IPS-NIHi7 (cell line): ENCODE results near the gene NOTCH4.
"Not testable (repeated sequence)": the region's sequence is repeated elsewhere in the genome, so short reads cannot be mapped to it uniquely, and the experiment has no call there.

Source experiments
- DNase-seq: peaks from one replicate; pipeline ENCODE4 v3.0.0; 2012; ENCODE audit warnings: mixed read lengths; ENCODE audit errors: extremely low spot score

Gene NOTCH4

DNA sequence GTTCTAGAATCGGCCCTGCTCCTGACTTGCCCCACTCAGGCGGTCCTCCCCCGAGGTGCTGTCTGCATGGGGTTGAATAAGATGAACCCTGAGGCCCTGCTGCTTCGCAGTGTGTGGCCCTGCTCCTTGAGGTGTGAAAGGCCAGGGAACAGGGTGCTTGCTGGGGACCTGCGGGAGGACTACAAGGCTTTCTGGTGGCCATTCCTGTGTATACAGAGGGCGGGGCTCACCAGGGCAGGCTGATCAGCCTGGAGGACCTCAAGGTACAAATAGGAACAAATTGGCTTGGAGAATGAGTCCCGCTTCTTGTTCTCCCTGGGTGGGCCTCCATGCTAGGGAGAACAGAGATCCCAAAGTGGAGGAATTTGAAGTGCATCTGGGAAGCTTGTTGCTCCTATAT, 5.7 kb downstream of the NOTCH4 start:
- no peak for DNase-seq

DNA sequence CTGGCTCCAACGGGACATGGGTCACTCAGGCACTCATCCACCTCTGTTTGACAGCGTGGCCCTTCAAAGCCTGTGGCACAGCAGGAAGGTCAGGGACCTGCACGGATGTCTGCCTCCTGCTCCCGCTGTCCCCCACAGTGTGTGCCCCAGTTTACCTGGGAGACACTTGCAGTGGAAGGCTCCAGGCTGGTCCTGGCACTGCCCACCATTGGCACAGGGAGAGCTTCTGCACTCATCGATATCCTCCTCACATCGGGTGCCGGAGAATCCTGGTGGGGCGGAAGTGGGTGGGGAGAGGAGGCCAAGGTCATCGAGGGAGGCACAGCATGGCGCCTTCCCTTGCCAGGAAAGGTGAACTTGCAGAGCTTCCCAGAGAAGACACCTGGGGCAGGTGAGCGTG, 6.9 kb downstream of the NOTCH4 start:
- no peak for DNase-seq

DNA sequence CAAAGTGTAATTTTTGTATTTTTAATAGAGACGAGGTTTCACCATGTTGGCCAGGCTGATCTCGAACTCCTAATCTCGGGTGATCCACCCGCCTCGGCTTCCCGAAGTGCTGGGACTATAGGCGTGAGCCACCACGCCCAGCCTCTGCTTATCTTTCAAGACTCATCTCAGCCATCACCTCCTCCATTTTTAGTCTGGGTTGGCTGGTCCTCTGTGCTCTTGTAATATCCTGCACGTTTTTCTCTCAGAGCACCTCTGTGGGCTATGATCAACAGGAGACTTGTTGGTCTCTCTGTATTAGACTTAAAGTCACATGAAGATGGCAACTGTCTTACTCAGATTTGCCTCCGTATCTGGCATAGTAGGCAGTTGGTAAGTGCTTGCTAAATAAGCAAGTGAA, 7.6 kb downstream of the NOTCH4 start:
- DNase-seq = no peak

DNA sequence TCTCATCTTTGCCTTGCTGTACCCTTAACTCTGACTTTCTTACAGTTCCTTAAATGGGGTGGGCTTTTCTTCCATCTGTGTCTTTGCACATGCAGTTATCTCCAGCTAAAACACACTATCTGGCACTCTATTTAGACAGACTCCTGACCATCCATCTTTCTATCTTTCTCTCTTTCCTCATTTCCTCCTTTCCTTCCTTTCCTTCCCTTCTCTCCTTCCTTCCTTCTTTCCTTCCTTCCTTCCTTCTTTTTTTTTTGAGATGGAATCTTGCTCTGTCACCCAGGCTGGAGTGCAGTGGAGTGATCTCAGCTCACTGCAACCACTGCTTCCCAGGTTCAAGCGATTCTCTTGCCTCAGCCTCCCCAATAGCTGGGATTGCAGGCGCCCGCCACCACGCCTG, 8.2 kb downstream of the NOTCH4 start:
- DNase-seq = no peak

DNA sequence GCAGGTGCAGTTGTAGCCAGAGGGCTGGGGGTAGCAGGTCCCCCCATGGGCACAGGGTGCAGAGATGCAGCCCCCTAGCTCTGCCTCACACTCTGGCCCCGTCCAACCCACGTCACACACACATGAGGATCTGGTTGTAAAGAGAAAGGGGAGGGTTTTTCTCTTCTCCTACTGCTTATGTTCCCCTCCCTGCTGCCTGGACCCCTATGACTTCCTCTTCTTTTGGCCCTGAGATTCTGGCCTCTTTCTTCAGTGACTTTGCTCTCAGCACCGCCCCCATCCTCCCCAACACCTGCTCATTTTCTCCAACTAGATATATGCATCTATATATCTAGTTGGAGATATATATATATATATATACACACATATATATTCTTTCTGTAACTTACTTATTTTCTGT, 9.7 kb downstream of the NOTCH4 start:
- no peak for DNase-seq

DNA sequence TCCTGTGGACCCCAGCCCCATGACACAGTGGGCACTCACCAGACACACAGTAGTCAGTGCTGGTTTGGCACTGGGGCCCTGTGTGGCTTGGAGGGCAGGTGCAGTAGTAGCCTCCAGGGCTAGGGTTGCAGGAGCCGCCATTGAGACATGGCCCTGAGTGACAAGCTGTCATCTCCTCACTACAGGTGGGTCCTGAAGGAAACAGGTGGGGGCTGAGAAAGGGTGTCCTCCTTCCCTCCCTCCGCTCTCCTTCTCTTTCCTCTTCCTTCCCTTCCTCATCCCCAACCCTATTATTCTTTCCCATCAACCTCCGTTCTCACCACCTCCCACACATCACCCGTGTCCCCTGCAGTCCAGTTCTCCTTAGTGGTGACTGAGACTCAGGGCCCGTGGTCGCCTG, 10.2 kb downstream of the NOTCH4 start:
- no peak for DNase-seq

DNA sequence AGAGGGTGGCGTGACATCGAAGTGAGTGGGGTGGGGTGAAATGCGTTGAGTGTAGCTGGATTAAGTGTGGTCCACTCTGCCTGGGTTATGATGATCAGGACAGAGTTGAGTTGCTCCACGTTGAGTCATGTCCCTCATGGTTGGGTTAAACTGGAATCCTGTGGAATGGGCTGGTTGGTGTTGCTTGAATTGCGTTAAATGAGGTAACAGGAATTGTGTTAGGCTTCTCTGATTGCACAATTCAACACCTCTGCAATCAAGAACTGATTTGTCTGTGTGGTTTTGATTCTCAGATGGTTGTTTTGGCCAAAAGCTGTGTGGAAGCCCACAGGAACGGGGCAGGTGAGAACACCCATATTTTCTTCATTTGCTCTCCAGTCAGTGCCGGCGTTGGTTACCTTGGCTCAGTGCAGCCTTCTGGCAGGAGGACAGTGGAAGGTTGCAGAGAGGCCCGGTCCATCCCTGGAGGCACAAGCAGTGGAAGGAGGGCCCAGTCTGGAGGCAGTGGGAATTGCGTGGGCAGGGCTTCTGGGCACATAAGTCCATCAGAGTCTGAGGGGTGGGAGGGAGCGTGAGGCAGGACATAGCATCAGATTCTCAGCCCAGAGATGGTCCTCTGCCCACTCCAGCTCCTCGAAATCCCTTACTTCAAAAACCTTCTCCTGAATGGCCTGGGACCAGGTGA, 11.6 kb downstream of the NOTCH4 start:
- DNase-seq = no peak

DNA sequence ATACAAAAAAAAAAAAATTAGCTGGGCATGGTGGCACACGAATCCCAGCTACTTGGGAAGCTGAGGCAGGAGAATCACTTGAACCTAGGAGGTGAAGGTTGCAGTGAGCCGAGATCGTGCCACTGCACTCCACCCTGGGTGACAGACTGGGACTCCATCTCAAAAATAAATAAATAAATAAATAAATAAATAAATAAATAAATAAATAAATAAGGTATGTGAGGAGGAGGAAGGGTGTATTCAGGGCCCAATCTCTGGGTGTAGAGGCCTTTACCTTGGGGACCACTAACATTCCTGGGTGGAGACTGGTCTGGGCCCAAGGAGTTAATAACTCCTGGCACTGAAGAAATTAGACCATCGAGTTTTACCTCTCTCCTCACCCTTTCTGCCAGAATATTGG, 12.4 kb downstream of the NOTCH4 start:
- DNase-seq = not testable (repeated sequence)

DNA sequence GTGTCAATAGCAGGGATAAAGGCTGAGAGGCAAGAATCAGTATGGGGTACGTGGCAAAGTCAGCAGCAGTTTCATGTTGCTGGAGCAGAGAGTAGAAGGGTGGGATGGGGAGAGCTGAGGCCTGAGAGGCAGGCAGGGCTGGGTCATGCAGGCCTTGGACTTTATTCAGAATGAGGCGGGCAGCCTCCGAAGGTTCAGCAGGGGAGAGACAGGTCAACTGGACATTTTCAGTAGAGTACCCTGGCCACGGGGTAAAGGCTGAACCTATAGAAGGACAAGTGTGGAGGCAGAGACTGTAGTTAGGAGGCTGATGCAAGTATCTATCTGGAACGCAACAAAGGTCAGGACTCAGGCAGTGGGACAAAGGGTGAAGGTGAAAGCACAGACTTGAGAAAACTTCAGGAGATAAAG, 13.7 kb downstream of the NOTCH4 start:
- no peak for DNase-seq

DNA sequence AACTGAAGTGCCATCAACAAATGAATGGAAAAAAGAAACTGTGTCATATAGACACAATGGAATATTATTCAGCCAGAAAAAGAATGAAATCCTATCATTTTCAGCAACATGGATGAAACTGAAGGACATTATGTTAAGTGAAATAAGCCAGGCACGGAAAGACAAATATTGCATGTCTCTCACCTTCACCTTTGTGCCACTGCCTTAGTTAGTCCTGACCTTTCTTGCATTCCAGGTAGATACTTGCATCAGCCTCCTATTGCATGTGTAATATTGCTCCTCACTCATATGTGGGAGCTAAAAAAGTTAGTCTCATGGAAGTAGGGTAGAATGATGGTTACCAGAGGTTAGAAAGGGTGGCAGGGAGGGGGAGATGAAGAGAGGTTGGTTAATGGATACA, 14.9 kb downstream of the NOTCH4 start:
- DNase-seq = no peak

DNA sequence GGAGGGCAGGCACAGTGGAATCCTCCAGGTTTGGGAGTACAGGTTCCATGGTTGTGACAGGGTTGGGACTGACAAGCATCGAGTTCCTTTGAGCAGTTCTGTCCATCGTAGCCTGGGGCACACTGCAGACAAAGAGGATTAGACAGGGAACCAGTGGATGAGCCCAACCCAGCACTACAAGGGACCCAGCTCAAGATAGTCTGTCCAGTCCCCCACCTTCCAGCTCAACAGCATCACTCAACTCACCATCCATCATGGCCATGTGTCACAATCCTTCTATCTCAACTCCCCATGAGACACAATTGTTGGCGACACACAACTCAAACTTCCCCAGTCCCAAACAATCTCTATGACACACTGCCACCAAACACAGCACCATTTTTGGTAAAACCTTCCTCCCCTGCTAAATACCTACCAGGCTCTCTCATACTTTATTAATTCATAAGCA, 19.6 kb downstream of the NOTCH4 start:
- DNase-seq = no peak

DNA sequence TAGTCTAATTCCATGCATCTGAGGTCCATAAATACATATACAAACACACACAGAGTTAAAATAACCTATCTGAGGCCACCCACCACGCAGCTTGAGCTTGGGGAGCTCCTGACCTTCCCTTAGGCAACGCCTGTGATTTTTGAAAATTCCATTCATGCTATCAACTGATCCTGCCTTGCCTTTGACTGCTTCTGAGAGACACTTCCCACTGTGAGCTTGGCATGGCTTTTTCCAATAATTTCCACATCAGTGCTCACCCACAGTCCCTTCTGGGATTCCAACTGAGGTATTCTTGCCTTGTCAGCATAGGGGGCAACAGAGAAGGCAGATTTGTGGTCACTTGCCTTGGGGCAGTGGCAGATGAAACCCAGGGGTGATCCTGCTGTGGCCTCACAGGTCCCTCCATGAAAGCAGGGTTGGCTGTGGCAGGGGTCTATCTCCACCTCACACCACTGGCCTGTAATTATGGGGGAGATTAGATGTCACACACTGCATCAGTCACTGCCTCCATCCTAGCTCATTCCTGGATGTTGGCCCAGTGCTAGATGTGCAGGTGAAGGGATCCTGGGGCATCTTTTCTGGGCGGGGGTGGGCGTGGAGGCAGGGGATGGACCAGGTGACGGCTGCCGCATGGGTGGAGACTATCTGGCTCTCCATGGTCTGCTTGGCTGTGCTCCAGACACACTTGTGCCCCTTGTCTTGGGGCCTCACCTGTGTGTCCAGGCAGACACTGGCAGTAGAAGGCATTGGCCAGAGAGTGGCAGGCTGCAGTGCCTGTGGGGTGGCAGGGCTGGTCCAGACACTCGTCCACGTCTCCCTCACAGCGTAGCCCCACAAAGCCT, 20.2 kb downstream of the NOTCH4 start:
- DNase-seq = no peak

DNA sequence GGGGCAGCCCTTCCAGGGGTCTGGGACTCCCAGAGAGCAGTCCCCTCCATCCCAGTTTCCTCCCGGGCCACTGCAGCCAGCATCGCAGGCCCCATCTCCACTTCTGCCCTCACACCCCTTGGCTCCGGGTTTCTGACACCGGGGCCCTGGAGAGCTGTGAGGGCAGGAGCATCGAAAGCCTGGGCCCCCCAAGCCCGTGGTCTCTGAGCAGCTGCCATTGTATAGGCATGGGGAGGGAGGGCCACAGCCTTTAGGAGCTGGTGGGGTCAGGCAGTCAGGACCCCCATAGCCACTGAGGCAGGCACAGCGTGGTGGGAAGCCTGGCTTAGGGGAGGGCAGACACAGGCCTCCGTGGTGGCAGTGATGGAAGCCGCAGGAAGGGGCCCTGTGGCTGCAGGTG, 21.7 kb downstream of the NOTCH4 start:
- no peak for DNase-seq

DNA sequence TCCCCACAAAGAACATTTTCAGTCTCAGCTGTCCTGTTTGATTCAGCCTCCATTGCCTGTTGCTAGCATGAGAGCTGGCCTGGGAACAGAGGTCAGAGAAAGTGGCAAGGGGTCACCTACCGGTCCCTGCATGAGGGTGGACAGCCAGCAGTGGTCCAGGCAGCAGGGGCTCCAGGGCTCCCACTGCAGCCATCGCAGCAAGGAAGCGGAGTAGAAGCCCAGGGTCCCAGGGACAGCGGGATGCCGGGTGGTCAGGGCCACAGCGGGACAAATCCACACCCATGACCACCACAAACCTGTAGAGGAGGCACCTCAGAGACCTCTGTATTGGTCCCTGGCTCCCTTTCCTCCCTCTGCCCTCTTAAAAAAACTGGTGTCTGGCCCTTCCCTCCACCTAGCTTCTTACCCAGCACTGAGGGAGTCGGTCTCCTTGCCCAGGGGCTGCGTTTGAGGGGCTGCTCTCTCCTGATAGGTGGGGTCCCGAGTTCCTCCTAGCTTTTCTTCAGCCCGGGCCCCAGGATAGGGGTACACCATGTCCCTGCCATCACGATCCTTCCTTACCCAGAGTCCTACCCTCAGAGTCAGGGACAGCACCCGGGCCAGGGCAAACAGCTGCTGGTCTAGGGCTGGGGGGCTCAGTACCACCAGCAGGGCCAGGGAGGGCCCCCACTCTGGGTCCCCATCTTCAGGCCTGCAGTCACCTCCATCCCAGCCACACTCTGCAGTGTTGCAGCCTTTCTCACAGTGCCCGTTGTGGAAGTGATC, 23.0 kb downstream of the NOTCH4 start:
- no peak for DNase-seq

DNA sequence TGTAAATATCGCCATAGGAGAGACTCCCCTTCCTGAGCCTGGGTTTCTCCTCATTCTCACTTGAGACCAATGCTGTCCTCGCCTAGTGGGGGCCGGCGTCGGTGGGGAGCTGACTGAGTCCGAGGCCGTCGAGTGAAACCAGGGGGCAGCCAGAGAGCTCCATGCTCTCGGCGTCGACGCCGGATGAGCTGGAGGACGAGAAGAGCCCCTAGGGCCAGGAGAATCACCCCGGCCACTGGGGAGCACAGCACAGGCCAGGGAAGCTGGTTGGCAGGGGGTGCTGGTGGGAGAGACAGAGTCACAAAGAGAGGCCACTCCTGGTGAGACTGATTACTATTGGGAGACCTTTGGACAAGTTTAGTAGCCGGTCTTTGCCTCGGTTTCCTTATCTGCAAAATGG, 25.0 kb downstream of the NOTCH4 start:
- no peak for DNase-seq

DNA sequence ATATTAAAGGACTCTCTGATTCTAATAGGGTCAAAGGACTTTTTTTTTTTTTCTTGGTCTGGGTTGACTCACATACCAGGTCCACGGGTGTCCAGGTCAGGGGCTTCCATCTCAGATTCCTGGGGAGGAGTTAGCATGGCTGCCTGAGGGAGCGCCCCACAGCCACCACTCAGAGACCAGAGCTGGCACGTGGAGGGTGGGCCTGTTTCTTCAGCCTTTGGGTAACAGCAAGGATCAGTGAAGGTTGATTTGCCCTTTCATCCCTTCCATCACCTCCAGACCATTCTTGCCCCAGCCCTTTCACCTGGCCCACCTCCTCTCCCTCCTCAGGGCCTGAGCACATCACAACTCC, 25.5 kb downstream of the NOTCH4 start:
- no peak for DNase-seq

DNA sequence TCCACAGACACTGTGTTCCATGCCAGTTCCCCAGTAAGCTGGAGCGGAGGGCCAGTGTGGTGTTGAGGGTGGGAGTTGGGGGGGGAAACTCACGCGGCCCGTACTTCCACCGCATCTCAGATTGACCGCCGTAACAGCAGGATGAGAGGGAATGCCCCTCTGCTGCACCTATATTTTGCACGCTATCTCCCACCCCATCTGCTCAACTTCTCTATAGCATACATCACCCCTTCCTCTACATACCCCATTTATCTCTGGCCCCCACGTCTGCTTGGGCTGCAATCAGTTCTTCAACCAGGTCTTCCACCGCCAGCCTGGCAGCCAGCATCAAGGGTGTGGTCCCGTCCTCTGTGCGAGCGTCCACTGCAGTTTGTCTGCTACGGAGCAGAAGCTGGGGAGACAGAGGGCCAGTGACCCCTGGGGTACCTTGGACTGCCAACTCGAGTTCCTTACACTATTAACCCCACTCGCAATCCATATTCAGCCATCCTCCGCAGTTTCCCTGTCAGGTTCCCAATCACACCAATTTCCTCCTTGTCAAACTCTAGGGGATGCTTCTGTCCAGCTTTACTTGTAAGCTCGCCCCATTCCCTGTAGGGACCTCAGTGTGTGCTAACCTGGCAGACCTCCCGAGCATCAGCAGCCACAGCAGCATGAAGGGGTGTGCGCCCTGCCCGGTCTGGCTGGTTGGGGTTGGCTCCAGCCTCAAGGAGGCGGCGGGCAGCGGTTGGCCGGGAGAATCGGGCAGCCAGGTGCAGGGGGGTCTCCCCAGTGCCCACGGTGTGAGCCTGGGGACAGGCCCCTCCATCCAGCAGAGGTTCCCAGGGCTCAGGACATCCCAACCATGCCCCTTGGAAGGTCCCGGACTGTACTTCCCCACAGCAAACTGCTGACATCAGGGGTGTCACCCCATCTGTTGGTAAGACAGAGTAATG, 26.9 kb downstream of the NOTCH4 start:
- DNase-seq = no peak

DNA sequence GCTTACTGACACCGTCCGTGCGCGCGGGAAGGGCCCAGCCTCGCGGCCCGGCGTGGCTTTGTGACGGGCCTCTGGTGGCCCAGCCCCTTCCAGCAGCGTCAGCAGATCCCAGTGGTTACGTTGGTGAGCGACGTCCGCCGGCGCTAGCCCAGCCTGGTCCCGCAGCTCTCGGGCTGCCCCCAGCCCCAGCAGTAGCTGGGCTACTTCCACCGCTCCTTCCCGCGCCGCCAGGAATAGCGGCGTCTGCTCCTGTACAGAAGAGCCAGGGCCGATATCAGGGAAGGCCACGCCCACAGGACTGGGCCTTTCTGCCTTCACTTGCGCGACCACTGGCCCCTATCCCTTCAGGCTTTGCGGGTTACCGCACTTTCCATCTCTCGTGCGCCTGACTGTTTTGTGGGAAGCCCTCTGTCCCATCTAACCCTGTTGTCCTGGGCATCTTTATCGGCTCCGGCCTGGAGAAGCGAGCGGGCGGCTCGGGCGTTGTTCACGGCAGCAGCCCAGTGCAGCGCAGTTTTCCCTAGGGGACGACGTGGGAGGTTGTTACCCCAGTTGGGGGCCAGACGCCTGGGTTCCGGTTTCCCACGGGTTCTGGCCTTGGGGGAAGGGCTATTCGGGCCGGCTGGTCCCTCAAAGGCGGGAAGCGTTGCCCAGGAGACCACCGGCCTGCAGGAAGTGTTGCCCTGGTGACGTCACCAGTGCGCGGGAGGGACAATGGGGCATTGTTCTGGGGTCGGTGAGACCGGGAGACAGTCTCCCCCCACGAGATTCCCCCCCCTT, 27.8 kb downstream of the NOTCH4 start:
- DNase-seq = peak; percentile 84

DNA sequence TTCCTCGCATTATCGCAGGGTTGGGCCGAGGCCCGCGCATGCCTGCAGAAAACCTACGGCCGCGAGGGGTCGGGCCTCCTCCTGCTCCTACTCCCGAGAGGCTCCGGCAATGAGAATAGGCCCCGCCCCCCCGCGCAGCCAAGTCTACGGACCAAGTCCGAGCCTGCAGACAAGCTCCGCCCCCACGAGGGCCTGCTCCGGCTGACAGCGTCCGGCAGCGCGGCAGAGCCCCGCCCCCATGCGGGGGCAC, 28.3 kb downstream of the NOTCH4 start:
- peak; percentile 95 for DNase-seq

DNA sequence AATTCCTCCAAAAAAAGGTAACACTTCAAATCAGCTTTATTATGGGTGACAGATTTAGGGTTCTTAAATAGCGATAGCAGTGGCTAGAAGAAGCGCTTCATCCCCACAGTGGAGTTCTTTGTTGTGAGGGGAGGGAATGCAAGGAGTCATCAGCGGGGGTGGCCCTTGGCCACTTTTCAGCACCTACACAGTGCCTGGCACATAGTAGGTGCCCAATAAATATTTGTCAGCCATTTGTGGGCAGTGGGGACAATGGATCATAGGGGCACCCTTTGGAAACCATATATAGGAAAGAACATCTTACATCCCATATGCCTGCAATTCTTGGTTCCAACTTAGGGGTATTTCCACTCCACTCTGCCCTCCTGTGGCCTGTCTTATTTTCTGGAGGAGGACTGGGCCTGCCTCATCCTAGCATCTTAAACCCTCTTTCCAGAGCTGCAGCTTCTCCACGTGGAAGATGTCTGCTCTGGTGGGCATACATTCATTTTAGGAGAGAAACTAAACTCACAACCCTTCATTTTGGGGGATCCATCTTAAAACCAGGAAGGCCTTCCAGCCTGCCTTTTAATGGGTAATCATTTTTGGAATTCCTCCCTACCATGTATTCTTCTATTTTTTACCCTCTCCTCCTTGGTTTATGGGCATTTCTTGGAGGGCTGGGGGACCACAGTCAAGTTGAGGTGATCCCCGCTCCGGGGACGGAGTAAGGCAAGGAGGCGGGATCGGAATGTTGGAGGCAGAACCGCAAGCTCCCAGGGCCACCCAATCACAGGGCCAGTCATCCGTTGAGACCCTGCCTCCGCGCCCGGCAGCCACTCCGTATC, 28.8 kb downstream of the NOTCH4 start:
- no peak for DNase-seq
